ENCODE results near the gene ATR. TPM values are rescaled to one million over a fixed set of nuclear protein-coding genes. Genes with fewer than 3 reads are reported as not detected.
A peak's percentile ranks its signal among the peaks of the same experiment; 100 is the strongest.

The ATR gene
- polyA plus RNA-seq, 1 donor (not counting 4 experiments of a cell fraction or from before 2014, with no cell fraction given), result 30.8 TPM

GRCh38 chr3:142618917-142619461 lies 40.5 kb upstream of the ATR start:
- H3K36me3 ChIP-seq (ENCODE audit: control insufficient read depth in 2 of 2, extremely low read depth in 1 of 2, insufficient read depth in 2 of 2, low read length in 2 of 2), result no peaks in the 10 kb centered on the region
- dilution Hi-C loops (cut with MboI; ENCODE audit: extremely low pct_ligation_motif_present, low sequenced_read_pairs), result no loop called here
- H3K9me1 ChIP-seq (ENCODE audit: control insufficient read depth, extremely low read depth, insufficient read depth, low read length), result no peaks in the 10 kb centered on the region
- H3K4me2 ChIP-seq (ENCODE audit: control insufficient read depth, extremely low read depth, insufficient read depth, low read depth, low read length), result peak overlapping the region; percentile 61
- H3K4me1 ChIP-seq (ENCODE audit: control insufficient read depth, extremely low read depth, insufficient read depth, low read length), result peaks cover 16% of the 10 kb centered on the region
- no peaks in the 10 kb centered on the region for H3K9me3 ChIP-seq (ENCODE audit: control insufficient read depth, low read depth, low read length)
- peak overlapping the region; percentile 37 for H3K27ac ChIP-seq (ENCODE audit: control insufficient read depth, insufficient read depth, low read length)
- no peak for TF ChIP-seq EZH2 (IDR thresholded peaks at IDR 0.05; ENCODE audit: low read length)
- TF ChIP-seq CTCF (optimal IDR thresholded peaks at IDR 0.05 in 1 of 3, IDR thresholded peaks at IDR 0.05 in 1 of 3, conservative IDR thresholded peaks at IDR 0.05 in 1 of 3; ENCODE audit: extremely low read depth in 1 of 3, insufficient read depth in 2 of 3, low read length in 3 of 3), result no peak
- FAIRE-seq (peak; percentile 94), DNase-seq (ENCODE audit: low read depth, low spot score) (no peak)
- H4K20me1 ChIP-seq (ENCODE audit: control insufficient read depth, extremely low read depth, insufficient read depth, low read length), result no peaks in the 10 kb centered on the region
- H3K4me3 ChIP-seq (ENCODE audit: control insufficient read depth in 2 of 3, extremely low read depth in 1 of 3, insufficient read depth in 2 of 3, low read depth in 1 of 3, low read length in 3 of 3), result no peak overlapping the region
- H2AFZ ChIP-seq (ENCODE audit: control insufficient read depth, low read length), result peak overlapping the region; percentile 52
- H3K9ac ChIP-seq (ENCODE audit: control insufficient read depth, extremely low read depth, insufficient read depth, low read length), result peak overlapping the region; percentile 12
- no peaks in the 10 kb centered on the region for H3K79me2 ChIP-seq (ENCODE audit: control insufficient read depth, insufficient read depth, low read length)
- H3K27me3 ChIP-seq (ENCODE audit: control insufficient read depth, extremely low read depth, insufficient read depth, low read length), result no peaks in the 10 kb centered on the region

- no peak overlapping the region for H3K27ac ChIP-seq (ENCODE audit: control insufficient read depth, insufficient read depth, low read length)
- no peaks in the 10 kb centered on the region for H3K27me3 ChIP-seq (ENCODE audit: control insufficient read depth, extremely low read depth, insufficient read depth, low read length)
- no peaks in the 10 kb centered on the region for H3K79me2 ChIP-seq (ENCODE audit: control insufficient read depth, insufficient read depth, low read length)
- H3K36me3 ChIP-seq (ENCODE audit: control insufficient read depth in 2 of 2, extremely low read depth in 1 of 2, insufficient read depth in 2 of 2, low read length in 2 of 2), result no peaks in the 10 kb centered on the region
- no peak overlapping the region for H3K4me2 ChIP-seq (ENCODE audit: control insufficient read depth, extremely low read depth, insufficient read depth, low read depth, low read length)
- dilution Hi-C loops (cut with MboI; ENCODE audit: extremely low pct_ligation_motif_present, low sequenced_read_pairs), result no loop called here
- FAIRE-seq (no peak), DNase-seq (ENCODE audit: low read depth, low spot score) (no peak)
- no peak overlapping the region for H3K9ac ChIP-seq (ENCODE audit: control insufficient read depth, extremely low read depth, insufficient read depth, low read length)
- no peak overlapping the region for H2AFZ ChIP-seq (ENCODE audit: control insufficient read depth, low read length)
- H3K9me3 ChIP-seq (ENCODE audit: control insufficient read depth, low read depth, low read length), result no peaks in the 10 kb centered on the region
- TF ChIP-seq EZH2 (IDR thresholded peaks at IDR 0.05; ENCODE audit: low read length) (no peak), CTCF (optimal IDR thresholded peaks at IDR 0.05 in 1 of 3, IDR thresholded peaks at IDR 0.05 in 1 of 3, conservative IDR thresholded peaks at IDR 0.05 in 1 of 3; ENCODE audit: extremely low read depth in 1 of 3, insufficient read depth in 2 of 3, low read length in 3 of 3) (no peak)
- H3K4me3 ChIP-seq (ENCODE audit: control insufficient read depth in 2 of 3, extremely low read depth in 1 of 3, insufficient read depth in 2 of 3, low read depth in 1 of 3, low read length in 3 of 3), result no peak overlapping the region
- no peaks in the 10 kb centered on the region for H3K9me1 ChIP-seq (ENCODE audit: control insufficient read depth, extremely low read depth, insufficient read depth, low read length)
- no peaks in the 10 kb centered on the region for H4K20me1 ChIP-seq (ENCODE audit: control insufficient read depth, extremely low read depth, insufficient read depth, low read length)
- peaks cover 22% of the 10 kb centered on the region for H3K4me1 ChIP-seq (ENCODE audit: control insufficient read depth, extremely low read depth, insufficient read depth, low read length)
Measured at GRCh38 chr3:142615171-142615570, 36.6 kb upstream of the ATR start.
